ENCODE results near the gene VARS2. TPM values are rescaled to one million over a fixed set of nuclear protein-coding genes. Genes with fewer than 3 reads are reported as not detected.

VARS2 gene
- total RNA-seq, 6 donors from 2014 or later = 23.0 to 56.6 (median 29.5) TPM

DNA sequence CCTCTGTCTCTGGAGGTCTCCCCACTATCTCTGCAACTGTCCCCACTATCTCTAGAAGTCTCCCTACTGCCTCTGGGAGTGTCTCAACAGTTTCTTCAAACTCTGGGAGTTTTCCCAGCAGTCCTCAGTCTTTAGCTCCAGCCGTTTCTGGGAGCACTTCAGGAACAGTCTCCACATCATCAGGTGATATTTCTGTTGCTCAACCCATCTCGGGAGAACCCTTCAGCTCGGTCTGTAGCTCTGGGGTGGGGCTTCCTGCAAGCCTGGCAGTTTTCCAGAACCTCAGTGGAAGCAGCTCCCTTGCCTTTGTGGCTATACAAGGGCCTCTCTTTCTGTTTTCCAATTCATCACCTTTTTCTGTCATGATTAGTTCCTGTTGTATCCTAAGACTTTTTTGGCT, 21.0 kb downstream of the VARS2 start:
- Histone ChIP-seq H3K27ac (peak overlapping the region; percentile 48 to 88 (median 70)), H3K4me3 (peak overlapping the region in 2 of 4 donors; percentile 38 to 46)

DNA sequence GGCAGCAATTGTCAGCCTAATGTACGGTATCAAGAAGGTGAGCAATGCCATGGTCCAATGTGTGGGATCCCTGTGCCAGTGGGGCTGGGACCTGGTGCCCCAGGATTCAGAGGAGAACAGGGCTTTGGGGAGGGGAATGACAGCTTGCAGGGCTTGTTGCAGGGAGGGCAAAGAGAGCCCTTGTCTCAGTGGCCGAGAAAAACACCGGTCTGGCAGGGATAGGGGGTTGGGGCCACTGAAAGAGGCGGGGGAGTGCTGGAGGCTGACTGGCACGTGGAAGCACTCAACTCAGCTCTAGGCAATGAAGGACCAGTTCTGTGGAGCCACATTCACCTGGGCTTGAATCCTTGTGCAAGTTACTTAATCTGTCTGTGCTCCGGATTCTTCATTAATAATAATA, 23.2 kb downstream of the VARS2 start:
- peak in 1 of 2 donors; percentile 80 for DNase-seq
- Histone ChIP-seq H3K27me3 (no peaks in the 10 kb centered on the region), H3K27ac (peak overlapping the region; percentile 50 to 88 (median 71)), H3K4me3 (peak overlapping the region in 3 of 4 donors; percentile 23 to 46 (median 38)), H3K36me3 (no peaks in the 10 kb centered on the region), H3K9me3 (no peaks in the 10 kb centered on the region), H3K4me1 (peaks cover under 1 to 28% (median 8%) of the 10 kb centered on the region in 4 donors)
- WGBS, 2 donors = 56 to 84% methylated on average over 6 of the region's 6 CpGs
- ATAC-seq (ENCODE audit: low FRiP score in 2 of 2) = peak in 1 of 2 donors; percentile 32
- TF ChIP-seq EP300 (IDR thresholded peaks at IDR 0.05) (peak in 1 of 4 donors; percentile 35), POLR2AphosphoS5 (IDR thresholded peaks at IDR 0.05) (peak in 1 of 2 donors; percentile 61), POLR2A (IDR thresholded peaks at IDR 0.05) (peak in 1 of 4 donors; percentile 85), CTCF (IDR thresholded peaks at IDR 0.05) (no peak)

More for the DNA sequence above, 21.0 kb downstream of the VARS2 start:
- DNase-seq (peak in 1 of 2 donors; percentile 89), ATAC-seq (ENCODE audit: low FRiP score in 2 of 2) (peak in 1 of 2 donors; percentile 44)
- H3K36me3 ChIP-seq = no peaks in the 10 kb centered on the region
- H3K4me1 ChIP-seq = peaks cover 0 to 27% (median 5%) of the 10 kb centered on the region in 4 donors
- peak; percentile 38 to 69 for TF ChIP-seq POLR2AphosphoS5 (IDR thresholded peaks at IDR 0.05)
- peak in 2 of 4 donors; percentile 82 to 97 for TF ChIP-seq EP300 (IDR thresholded peaks at IDR 0.05)
- no peak for TF ChIP-seq CTCF (IDR thresholded peaks at IDR 0.05)
- peak in 1 of 4 donors; percentile 62 for TF ChIP-seq POLR2A (IDR thresholded peaks at IDR 0.05)
- no peaks in the 10 kb centered on the region for H3K27me3 ChIP-seq
- H3K9me3 ChIP-seq = no peaks in the 10 kb centered on the region
- WGBS, 2 donors = 5 to 6% methylated on average over 3 of the region's 3 CpGs

- 66 to 85% methylated on average over 4 of the region's 4 CpGs for WGBS, 2 donors
- H3K36me3 ChIP-seq = no peaks in the 10 kb centered on the region
- H3K4me3 ChIP-seq = no peak overlapping the region
- no peaks in the 10 kb centered on the region for H3K9me3 ChIP-seq
- peaks cover 9 to 37% (median 14%) of the 10 kb centered on the region in 4 donors for H3K4me1 ChIP-seq
- ATAC-seq (ENCODE audit: low FRiP score in 2 of 2) (no peak), DNase-seq (no peak)
- TF ChIP-seq POLR2AphosphoS5 (IDR thresholded peaks at IDR 0.05) (no peak), EP300 (IDR thresholded peaks at IDR 0.05) (no peak), POLR2A (IDR thresholded peaks at IDR 0.05) (no peak), CTCF (IDR thresholded peaks at IDR 0.05) (no peak)
- H3K27ac ChIP-seq = peak overlapping the region in 2 of 4 donors; percentile 58 to 69
- no peaks in the 10 kb centered on the region for H3K27me3 ChIP-seq
These were observed 24.7 kb downstream of the VARS2 start for GRCh38 chr6:30938730-30939129.

DNA sequence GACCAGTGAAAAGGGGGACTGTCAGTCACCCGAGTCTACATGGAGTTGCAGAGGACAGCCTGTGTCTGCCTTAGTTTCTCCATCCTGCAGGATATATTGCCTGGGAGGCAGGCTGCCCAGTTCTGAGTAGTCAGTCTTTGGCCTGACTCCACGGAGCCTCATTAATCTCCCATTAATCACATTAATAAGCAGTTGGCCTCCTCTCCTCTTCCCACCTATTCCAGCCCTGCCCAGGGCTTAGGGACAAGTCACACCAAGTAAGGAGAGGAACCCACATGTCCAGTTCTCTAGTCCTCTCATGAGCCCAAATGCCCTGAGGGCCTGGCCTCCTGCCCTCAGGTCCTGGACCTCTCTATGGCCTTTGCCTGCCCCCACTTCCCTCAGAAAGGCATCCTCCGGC, 25.4 kb downstream of the VARS2 start:
- H3K36me3 ChIP-seq = no peaks in the 10 kb centered on the region
- H3K4me3 ChIP-seq = no peak overlapping the region
- no peaks in the 10 kb centered on the region for H3K27me3 ChIP-seq
- 76 to 84% methylated on average over 3 of the region's 3 CpGs for WGBS, 2 donors
- no peak for TF ChIP-seq POLR2AphosphoS5 (IDR thresholded peaks at IDR 0.05)
- no peak for TF ChIP-seq POLR2A (IDR thresholded peaks at IDR 0.05)
- no peak for TF ChIP-seq EP300 (IDR thresholded peaks at IDR 0.05)
- TF ChIP-seq CTCF (IDR thresholded peaks at IDR 0.05) = no peak
- DNase-seq (no peak), ATAC-seq (ENCODE audit: low FRiP score in 2 of 2) (no peak)
- no peaks in the 10 kb centered on the region for H3K9me3 ChIP-seq
- H3K27ac ChIP-seq = no peak overlapping the region
- peaks cover 9 to 29% (median 12%) of the 10 kb centered on the region in 4 donors for H3K4me1 ChIP-seq
